HEK293 (cell line): Measurements from ENCODE around the gene LYSMD3.

Experiments used
- EGR2 ChIP-seq: fragments of 450-650 bp; formaldehyde crosslinking; IDR thresholded peaks from 2 replicates; pipeline ENCODE4 v1.5.1; 2016; ENCODE audit warnings: low read depth, missing biosample characterization, missing genetic modification characterization
- KLF1 ChIP-seq: fragments of 450-650 bp; formaldehyde crosslinking; IDR thresholded peaks from 2 replicates; pipeline ENCODE4 v1.5.1; 2016; ENCODE audit warnings: missing biosample characterization, missing genetic modification characterization
- KLF16 ChIP-seq: fragments of 450-650 bp; formaldehyde crosslinking; IDR thresholded peaks from 2 replicates; pipeline ENCODE4 v1.5.1; 2017; ENCODE audit warnings: missing biosample characterization, missing genetic modification characterization
- MZF1 ChIP-seq: fragments of 450-650 bp; formaldehyde crosslinking; IDR thresholded peaks from 2 replicates; pipeline ENCODE4 v1.5.1; 2017; ENCODE audit warnings: missing biosample characterization, missing genetic modification characterization, borderline replicate concordance
- PRDM10 ChIP-seq: fragments of 450-650 bp; formaldehyde crosslinking; IDR thresholded peaks from 2 replicates; pipeline ENCODE4 v1.5.1; 2016; ENCODE audit warnings: missing biosample characterization, missing genetic modification characterization
- SETDB1 ChIP-seq: IDR thresholded peaks from one replicate; pipeline ENCODE4 v1.6.1; 2017; ENCODE audit warnings: mild to moderate bottlenecking, low read length, moderate library complexity, mixed read lengths; ENCODE audit not compliant: insufficient read length
- ZBTB11 ChIP-seq: fragments of 450-650 bp; formaldehyde crosslinking; conservative IDR thresholded peaks from 2 replicates; pipeline ENCODE4 v1.5.1; 2016; ENCODE audit warnings: low read depth, missing biosample characterization, missing genetic modification characterization
- ZBTB6 ChIP-seq: fragments of 450-650 bp; formaldehyde crosslinking; IDR thresholded peaks from 2 replicates; pipeline ENCODE4 v1.5.1; 2017; ENCODE audit warnings: missing biosample characterization, missing genetic modification characterization
- ZIC2 ChIP-seq: fragments of 450-650 bp; formaldehyde crosslinking; IDR thresholded peaks from 2 replicates; pipeline ENCODE4 v1.5.1; 2016; ENCODE audit warnings: missing biosample characterization, missing genetic modification characterization
- ZNF114 ChIP-seq: fragments of 450-650 bp; formaldehyde crosslinking; IDR thresholded peaks from 2 replicates; pipeline ENCODE4 v1.5.0; 2017; ENCODE audit warnings: missing biosample characterization, missing genetic modification characterization
- ZNF140 ChIP-seq: fragments of 450-650 bp; formaldehyde crosslinking; IDR thresholded peaks from 2 replicates; pipeline ENCODE4 v1.5.1; 2016; ENCODE audit warnings: missing biosample characterization, missing genetic modification characterization
- ZNF214 ChIP-seq: fragments of 450-650 bp; formaldehyde crosslinking; IDR thresholded peaks from 2 replicates; pipeline ENCODE4 v1.5.1; 2017; ENCODE audit warnings: missing biosample characterization, mild to moderate bottlenecking, missing genetic modification characterization, borderline replicate concordance
- ZNF223 ChIP-seq: fragments of 450-650 bp; formaldehyde crosslinking; IDR thresholded peaks from 2 replicates; pipeline ENCODE4 v1.5.1; 2016; ENCODE audit warnings: missing biosample characterization, missing genetic modification characterization
- ZNF26 ChIP-seq: fragments of 450-650 bp; formaldehyde crosslinking; IDR thresholded peaks from 2 replicates; pipeline ENCODE4 v1.5.1; 2016; ENCODE audit warnings: missing biosample characterization, missing genetic modification characterization
- ZNF280C ChIP-seq: fragments of 450-650 bp; formaldehyde crosslinking; IDR thresholded peaks from 2 replicates; pipeline ENCODE4 v1.5.1; 2016; ENCODE audit warnings: missing biosample characterization, missing genetic modification characterization
- ZNF394 ChIP-seq: fragments of 450-650 bp; formaldehyde crosslinking; IDR thresholded peaks from 2 replicates; pipeline ENCODE4 v1.5.1; 2016; ENCODE audit warnings: missing biosample characterization, missing genetic modification characterization, mild to moderate bottlenecking, moderate library complexity, borderline replicate concordance
- ZNF514 ChIP-seq: fragments of 450-650 bp; formaldehyde crosslinking; IDR thresholded peaks from 2 replicates; pipeline ENCODE4 v1.5.1; 2016; ENCODE audit warnings: missing biosample characterization, missing genetic modification characterization
- ZNF544 ChIP-seq: fragments of 450-650 bp; formaldehyde crosslinking; IDR thresholded peaks from 2 replicates; pipeline ENCODE4 v1.5.0; 2017; ENCODE audit warnings: missing biosample characterization, missing genetic modification characterization
- ZNF677 ChIP-seq: fragments of 450-650 bp; IDR thresholded peaks from 2 replicates; pipeline ENCODE4 v1.5.0; 2018; ENCODE audit warnings: missing biosample characterization, mild to moderate bottlenecking, missing genetic modification characterization, moderate library complexity
- ZNF707 ChIP-seq: fragments of 450-650 bp; formaldehyde crosslinking; IDR thresholded peaks from 2 replicates; pipeline ENCODE4 v1.5.1; 2016; ENCODE audit warnings: missing biosample characterization, missing genetic modification characterization
- ZNF777 ChIP-seq: fragments of 450-650 bp; formaldehyde crosslinking; IDR thresholded peaks from 2 replicates; pipeline ENCODE4 v1.5.1; 2017; ENCODE audit warnings: missing biosample characterization, missing genetic modification characterization, borderline replicate concordance
- ZNF837 ChIP-seq: fragments of 450-650 bp; formaldehyde crosslinking; IDR thresholded peaks from 2 replicates; pipeline ENCODE4 v1.5.1; 2016; ENCODE audit warnings: missing biosample characterization, missing genetic modification characterization
- ZNF843 ChIP-seq: fragments of 450-650 bp; formaldehyde crosslinking; IDR thresholded peaks from 2 replicates; pipeline ENCODE4 v1.5.1; 2016; ENCODE audit warnings: missing biosample characterization, missing genetic modification characterization
- ZSCAN23 ChIP-seq: fragments of 450-650 bp; formaldehyde crosslinking; IDR thresholded peaks from 2 replicates; pipeline ENCODE4 v1.5.1; 2016; ENCODE audit warnings: missing biosample characterization, missing genetic modification characterization
- ZSCAN30 ChIP-seq: fragments of 450-650 bp; IDR thresholded peaks from 2 replicates; pipeline ENCODE4 v1.5.1; 2018; ENCODE audit warnings: missing biosample characterization, mild to moderate bottlenecking, missing genetic modification characterization, moderate library complexity
- TF ChIP-seq, protein P1 (sequence below): fragments of 450-650 bp; formaldehyde crosslinking; IDR thresholded peaks from 2 replicates; pipeline ENCODE4 v1.5.1; 2016; ENCODE audit warnings: missing biosample characterization, missing genetic modification characterization

Gene LYSMD3

GRCh38 chr5:90529939-90530677 is 724 bp upstream of the LYSMD3 start (continued):
- TF ChIP-seq ZSCAN30 (peak; percentile 52; the same call in 1 of the 2 replicates), ZNF140 (tag by site-specific recombination) (no peak), KLF16 (tag by site-specific recombination) (no peak), ZNF280C (tag by site-specific recombination) (no peak), ZBTB6 (tag by site-specific recombination) (0 out of 2 replicates have a peak, but pooled peaks have one; percentile 35), ZIC2 (no peak), SETDB1 (no peak), EGR2 (tag by site-specific recombination) (no peak), ZNF114 (tag by site-specific recombination) (no peak), ZNF677 (no peak), MZF1 (peak; percentile 47; the same call in 1 of the 2 replicates), ZNF514 (tag by site-specific recombination) (no peak), ZNF777 (tag by site-specific recombination) (no peak), ZNF843 (tag by site-specific recombination) (no peak), ZNF837 (tag by site-specific recombination) (no peak), ZNF223 (tag by site-specific recombination) (no peak), ZNF394 (no peak), ZNF214 (tag by site-specific recombination) (no peak), ZNF544 (tag by site-specific recombination) (no peak), KLF1 (no peak), ZNF26 (tag by site-specific recombination) (no peak), ZBTB11 (tag by site-specific recombination) (no peak), ZSCAN23 (no peak), ZNF707 (tag by site-specific recombination) (no peak), PRDM10 (no peak)
- TF ChIP-seq, protein P1, sequence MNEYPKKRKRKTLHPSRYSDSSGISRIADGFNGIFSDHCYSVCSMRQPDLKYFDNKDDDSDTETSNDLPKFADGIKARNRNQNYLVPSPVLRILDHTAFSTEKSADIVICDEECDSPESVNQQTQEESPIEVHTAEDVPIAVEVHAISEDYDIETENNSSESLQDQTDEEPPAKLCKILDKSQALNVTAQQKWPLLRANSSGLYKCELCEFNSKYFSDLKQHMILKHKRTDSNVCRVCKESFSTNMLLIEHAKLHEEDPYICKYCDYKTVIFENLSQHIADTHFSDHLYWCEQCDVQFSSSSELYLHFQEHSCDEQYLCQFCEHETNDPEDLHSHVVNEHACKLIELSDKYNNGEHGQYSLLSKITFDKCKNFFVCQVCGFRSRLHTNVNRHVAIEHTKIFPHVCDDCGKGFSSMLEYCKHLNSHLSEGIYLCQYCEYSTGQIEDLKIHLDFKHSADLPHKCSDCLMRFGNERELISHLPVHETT (tag by site-specific recombination): no peak
